Psoas muscle (tissue), 8 donors: Measurements from ENCODE around the gene DLEU7. TPM values are rescaled to one million over a fixed set of nuclear protein-coding genes. Genes with fewer than 3 reads are reported as not detected.

Source experiments
- ATAC-seq, 4 donors: fragments of 200-7000 bp; cut with Tn5 transposase; one replicate each; pipeline ENCODE4 v1.9.1; 2020; ENCODE audit warnings: moderate library complexity in 3 of 4, mild to moderate bottlenecking in 2 of 4
- DNase-seq, 2 donors: peaks; one replicate each; pipeline ENCODE4 v3.0.0-alpha.2; 2020
- H3K27ac ChIP-seq: fragments of 200-600 bp; one replicate; pipeline ENCODE4 v1.8.0; 2022
- H3K27me3 ChIP-seq, 3 donors: fragments of 200-600 bp in 1 of 3; one replicate each; pipeline versions ENCODE4 v1.6.1 to v1.8.0; 2013 to 2022; ENCODE audit warnings: low read length in 2 of 3, mild to moderate bottlenecking in 2 of 3, moderate library complexity in 1 of 3; ENCODE audit not compliant: insufficient read depth in 3 of 3
- H3K36me3 ChIP-seq, 2 donors: fragments of 200-600 bp in 1 of 2; one replicate each; pipeline versions ENCODE4 v1.6.1 to v1.8.0; 2013 to 2022; ENCODE audit warnings: low read depth in 1 of 2, mild to moderate bottlenecking in 1 of 2, moderate library complexity in 1 of 2; ENCODE audit not compliant: insufficient read depth in 1 of 2
- H3K4me1 ChIP-seq: fragments of 200-600 bp; one replicate; pipeline ENCODE4 v1.8.0; 2022
- H3K4me3 ChIP-seq: fragments of 200-600 bp; one replicate; pipeline ENCODE4 v1.8.0; 2022; ENCODE audit warnings: mild to moderate bottlenecking
- H3K9me3 ChIP-seq: fragments of 200-600 bp; one replicate; pipeline ENCODE4 v1.8.0; 2022
- WGBS, 3 donors: extraction: QIAGEN DNeasy Blood & Tissue Kit; methylation state at CpG; one replicate each; pipeline versions ENCODE4 v1.1.6 to v1.1.7; 2013; 5-methylcytosine and 5-hydroxymethylcytosine counted together
- intact Hi-C, 2 donors: fragments of 100-400 bp; cut with DNase I; formaldehyde crosslinking; loops; one replicate each; pipeline versions ENCODE4 v1.11.0 to v1.14.2; 2022
- polyA plus RNA-seq, 3 donors: library from polyadenylated mRNA; stranded (reverse); fragments of 200-250 nt; gene quantifications; one replicate each; pipeline ENCODE4 v1.2.3, GENCODE V29; 2013
- total RNA-seq, 4 donors: library from RNA; stranded (reverse); fragmentation: NEBNext Ultra II Directional in 2 of 4; extraction: Animal tissue kit (Norgen Biotek cat#: 25700) in 2 of 4; gene quantifications; one replicate each; pipeline versions ENCODE4 v1.2.1 to v1.2.4, GENCODE V29; 2021 to 2023
- TF ChIP-seq, protein P1 (sequence below): fragments of 200-600 bp; IDR thresholded peaks from one replicate; pipeline ENCODE4 v1.8.0; 2022; ENCODE audit warnings: antibody characterized with exemption
- donor health status: healthy with polysubstance abuse.
- donor health status: DM: no; HTN: no; CAD: no; lungs with moderate emphysema.
- donor health status: Bipolar disorder and iron deficiency.
- donor health status: healthy.
- donor health status: DM: yes; HTN: yes; CAD: no.
- donor health status: DM: no; HTN: no; CAD: no.
- donor health status: DM: no; HTN: no; CAD: no.
- donor health status: DM: yes; HTN: yes; CAD: no.

DLEU7 gene
- total and polyA plus RNA-seq, 7 donors, result 0.03 to 0.15 (median 0.05) TPM; not detected in 4

DNA sequence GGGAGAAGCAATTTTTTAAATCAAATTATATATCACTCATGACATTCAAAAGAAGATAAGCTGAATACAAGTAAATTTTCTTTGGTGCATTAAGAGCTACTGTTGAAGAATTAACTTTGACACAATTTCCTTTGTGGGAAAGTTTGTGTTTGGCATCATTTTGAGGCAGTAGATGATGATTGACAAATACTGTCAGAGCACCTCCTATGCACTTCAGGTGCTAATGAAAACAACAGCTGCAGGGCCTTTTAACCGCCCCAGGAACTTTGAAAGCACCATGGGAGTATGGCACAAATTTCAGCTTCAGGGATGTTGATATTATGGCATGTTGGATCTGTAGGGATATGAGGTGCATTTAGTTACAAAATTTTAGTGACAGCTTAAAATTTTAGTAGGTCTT is 21.0 kb upstream of the DLEU7 start:
- intact Hi-C loops, result no loop called here
- Histone ChIP-seq H3K36me3 (no peaks in the 10 kb centered on the region), H3K27ac (no peak overlapping the region), H3K4me1 (no peaks in the 10 kb centered on the region), H3K9me3 (peaks cover 6% of the 10 kb centered on the region), H3K4me3 (no peak overlapping the region), H3K27me3 (no peaks in the 10 kb centered on the region)
- ATAC-seq (no peak), DNase-seq (no peak)
- 70 to 91% (median 79%) methylated on average over 1 of the region's 1 CpG for WGBS, 3 donors
- TF ChIP-seq, protein P1, sequence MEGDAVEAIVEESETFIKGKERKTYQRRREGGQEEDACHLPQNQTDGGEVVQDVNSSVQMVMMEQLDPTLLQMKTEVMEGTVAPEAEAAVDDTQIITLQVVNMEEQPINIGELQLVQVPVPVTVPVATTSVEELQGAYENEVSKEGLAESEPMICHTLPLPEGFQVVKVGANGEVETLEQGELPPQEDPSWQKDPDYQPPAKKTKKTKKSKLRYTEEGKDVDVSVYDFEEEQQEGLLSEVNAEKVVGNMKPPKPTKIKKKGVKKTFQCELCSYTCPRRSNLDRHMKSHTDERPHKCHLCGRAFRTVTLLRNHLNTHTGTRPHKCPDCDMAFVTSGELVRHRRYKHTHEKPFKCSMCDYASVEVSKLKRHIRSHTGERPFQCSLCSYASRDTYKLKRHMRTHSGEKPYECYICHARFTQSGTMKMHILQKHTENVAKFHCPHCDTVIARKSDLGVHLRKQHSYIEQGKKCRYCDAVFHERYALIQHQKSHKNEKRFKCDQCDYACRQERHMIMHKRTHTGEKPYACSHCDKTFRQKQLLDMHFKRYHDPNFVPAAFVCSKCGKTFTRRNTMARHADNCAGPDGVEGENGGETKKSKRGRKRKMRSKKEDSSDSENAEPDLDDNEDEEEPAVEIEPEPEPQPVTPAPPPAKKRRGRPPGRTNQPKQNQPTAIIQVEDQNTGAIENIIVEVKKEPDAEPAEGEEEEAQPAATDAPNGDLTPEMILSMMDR, result no peak

- peaks cover 9% of the 10 kb centered on the region for H3K9me3 ChIP-seq
- H3K27ac ChIP-seq, result no peak overlapping the region
- no peak overlapping the region for H3K4me3 ChIP-seq
- H3K4me1 ChIP-seq, result no peaks in the 10 kb centered on the region
- DNase-seq (no peak), ATAC-seq (no peak)
- H3K36me3 ChIP-seq, result no peaks in the 10 kb centered on the region
- intact Hi-C loops, result no loop called here
- H3K27me3 ChIP-seq, result no peaks in the 10 kb centered on the region
- TF ChIP-seq, protein P1, result no peak
- WGBS, 3 donors, result 78 to 86% (median 79%) methylated on average over 2 of the region's 2 CpGs
Measured at GRCh38 chr13:50855681-50856080, 12.2 kb upstream of the DLEU7 start.

DNA sequence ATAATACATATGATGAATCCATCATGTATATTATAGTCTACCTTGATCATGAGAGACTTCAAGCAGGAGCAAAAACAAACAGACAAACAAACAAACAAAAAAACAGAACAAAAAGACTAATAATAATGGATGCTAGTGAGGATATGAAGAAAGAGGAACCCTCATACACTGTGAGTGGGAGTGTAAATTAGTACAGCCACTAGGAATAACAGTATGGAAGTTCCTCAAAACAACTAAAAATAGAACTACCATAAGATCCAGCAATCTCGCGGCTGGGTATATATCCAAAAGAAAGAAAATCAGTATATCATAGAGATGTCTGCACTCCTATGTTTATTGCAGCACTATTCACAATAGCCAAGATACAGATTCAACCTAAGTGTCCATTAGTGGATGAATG is 7.0 kb upstream of the DLEU7 start:
- no peak for ATAC-seq
- 74 to 82% (median 80%) methylated on average over 2 of the region's 2 CpGs for WGBS, 3 donors

GRCh38 chr13:50847501-50847900 is 4.0 kb upstream of the DLEU7 start:
- Histone ChIP-seq H3K9me3 (no peaks in the 10 kb centered on the region), H3K27ac (no peak overlapping the region), H3K4me3 (no peak overlapping the region), H3K4me1 (peaks cover 5% of the 10 kb centered on the region), H3K27me3 (peaks cover 0 to 15% (median 0%) of the 10 kb centered on the region in 3 donors), H3K36me3 (no peaks in the 10 kb centered on the region)
- intact Hi-C loops, result no loop called here
- TF ChIP-seq, protein P1, result no peak
- WGBS, 3 donors, result 27 to 50% (median 39%) methylated on average over 5 of the region's 5 CpGs
- no peak for ATAC-seq
- no peak for DNase-seq

More for the DNA sequence above, 7.0 kb upstream of the DLEU7 start:
- intact Hi-C loops, result no loop called here
- Histone ChIP-seq H3K36me3 (no peaks in the 10 kb centered on the region), H3K4me3 (no peak overlapping the region), H3K4me1 (no peaks in the 10 kb centered on the region), H3K27me3 (no peaks in the 10 kb centered on the region), H3K27ac (no peak overlapping the region), H3K9me3 (no peaks in the 10 kb centered on the region)
- TF ChIP-seq, protein P1, result no peak
- no peak for DNase-seq

DNA sequence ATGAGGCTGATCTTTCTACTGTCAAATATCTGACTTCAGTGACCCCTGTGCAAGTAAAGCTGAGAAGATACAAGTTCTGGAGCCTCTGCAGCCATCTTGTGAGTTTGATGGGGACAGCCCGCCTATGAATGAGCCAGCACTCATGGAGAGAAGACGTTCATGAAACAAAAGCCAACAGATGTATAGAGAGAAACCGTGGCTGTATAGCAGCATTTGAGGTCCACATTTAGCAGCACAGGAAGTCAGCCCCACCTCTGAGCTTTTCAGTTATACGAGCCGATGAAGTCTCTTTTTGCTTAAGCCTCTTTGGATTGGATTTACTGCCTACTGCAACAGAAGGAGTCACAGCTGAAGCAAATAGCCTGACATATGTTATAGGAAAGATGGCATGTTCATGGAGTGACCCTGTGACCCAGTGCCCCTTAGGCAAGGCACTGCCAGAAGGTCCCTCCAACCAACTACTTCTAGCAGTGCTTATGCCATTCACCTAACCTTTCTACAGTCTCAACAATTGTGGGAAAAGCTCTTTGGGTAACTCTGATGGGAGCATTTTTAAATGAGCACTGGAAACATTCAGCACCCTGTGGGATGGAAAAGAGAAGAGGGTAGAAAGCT is 3.5 kb upstream of the DLEU7 start:
- Histone ChIP-seq H3K4me1 (peaks cover 5% of the 10 kb centered on the region), H3K27me3 (peaks cover 0 to 20% (median 0%) of the 10 kb centered on the region in 3 donors), H3K27ac (no peak overlapping the region), H3K4me3 (no peak overlapping the region), H3K36me3 (no peaks in the 10 kb centered on the region), H3K9me3 (no peaks in the 10 kb centered on the region)
- TF ChIP-seq, protein P1, result no peak
- intact Hi-C loops, result no loop called here
- no peak for DNase-seq
- 56 to 64% (median 58%) methylated on average over 5 of the region's 5 CpGs for WGBS, 3 donors
- ATAC-seq, result no peak
